Activated CD4-positive, alpha-beta T cell treated with anti-CD3 and anti-CD28 coated beads, Interleukin-2, amount 50 U/mL, for 16 hours (primary cell): ENCODE results near the gene TULP4.
"Not testable (repeated sequence)": the region's sequence is repeated elsewhere in the genome, so short reads cannot be mapped to it uniquely, and the experiment has no call there.

Source experiments
- DNase-seq: peaks from one replicate; pipeline ENCODE4 v3.0.0-alpha.2; 2020

The TULP4 gene

DNA sequence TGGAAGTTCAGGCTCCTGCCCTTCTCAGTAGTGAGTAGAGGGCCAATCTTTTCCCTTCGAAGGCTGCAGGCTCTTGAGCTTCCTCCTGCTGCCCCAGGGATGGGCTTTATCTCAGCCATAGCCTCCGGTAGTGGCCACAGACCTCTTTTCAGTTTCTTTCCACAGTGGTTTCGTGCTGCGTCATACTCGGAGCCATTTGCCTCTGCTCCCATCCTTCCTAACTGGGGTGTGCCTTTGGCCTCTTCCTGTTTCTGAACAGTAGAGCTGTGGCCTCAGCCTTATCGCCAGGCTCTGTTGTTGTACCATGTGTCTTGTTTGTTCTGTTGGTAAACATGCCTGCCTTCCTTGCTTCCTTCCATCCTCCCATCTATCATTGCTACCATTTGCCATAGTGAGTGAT, 54.1 kb downstream of the TULP4 start:
- no peak for DNase-seq

DNA sequence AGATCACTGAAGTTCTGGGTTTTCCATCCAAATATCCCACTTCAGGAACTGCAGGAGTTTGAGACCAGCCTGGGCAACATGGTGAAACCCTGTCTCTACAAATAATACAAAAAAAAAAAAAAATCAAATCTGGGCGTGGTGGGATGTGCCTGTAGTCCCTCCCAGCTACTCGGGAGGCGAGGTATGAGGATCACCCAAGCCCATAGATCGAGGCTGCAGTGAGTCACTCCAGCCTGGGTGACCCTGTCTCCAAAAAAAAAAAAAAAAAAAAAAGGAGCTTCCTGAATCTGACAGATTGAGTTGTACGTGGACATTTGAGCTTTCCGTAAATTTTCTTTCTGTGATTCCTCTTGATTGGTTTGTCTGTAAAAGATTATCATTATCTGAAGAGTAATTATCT, 55.6 kb downstream of the TULP4 start:
- no peak for DNase-seq

DNA sequence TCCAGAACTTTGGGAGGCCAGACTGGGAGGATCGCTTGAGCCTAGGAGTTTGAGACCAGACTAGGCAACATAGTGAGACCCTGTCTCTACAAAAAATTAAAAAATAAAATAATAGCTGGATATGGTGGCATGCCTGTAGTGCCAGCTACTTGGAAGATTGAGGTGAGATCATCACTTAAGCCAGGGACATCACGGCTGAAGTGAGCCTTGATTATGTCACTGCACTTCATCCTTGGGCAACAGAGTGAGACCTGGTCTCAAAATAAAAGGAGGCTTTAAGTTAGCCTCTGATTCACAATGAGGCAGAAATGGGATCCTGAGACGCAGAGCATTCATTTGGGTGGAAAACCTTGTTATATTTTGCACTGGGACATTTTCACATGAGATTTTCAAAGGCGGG, 57.0 kb downstream of the TULP4 start:
- DNase-seq, result no peak

DNA sequence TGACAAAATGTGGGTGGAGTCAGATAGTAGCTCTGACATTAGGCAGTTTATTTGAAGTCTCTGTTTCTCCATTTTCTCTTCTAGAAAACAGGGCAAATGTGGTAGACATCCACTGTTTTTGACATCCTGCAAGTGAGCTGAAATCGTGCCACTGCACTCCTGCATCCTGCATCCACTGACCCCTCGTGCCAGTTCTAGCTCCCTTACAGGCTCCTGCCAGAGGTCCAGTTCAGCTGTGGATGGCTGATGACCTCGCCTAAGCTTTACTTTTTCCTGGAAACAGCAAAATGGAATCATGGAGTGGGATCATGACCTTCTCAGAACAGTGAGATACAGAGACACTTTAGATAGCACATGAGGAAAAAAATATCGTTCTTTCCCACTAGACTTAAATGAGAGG, 58.5 kb downstream of the TULP4 start:
- no peak for DNase-seq

DNA sequence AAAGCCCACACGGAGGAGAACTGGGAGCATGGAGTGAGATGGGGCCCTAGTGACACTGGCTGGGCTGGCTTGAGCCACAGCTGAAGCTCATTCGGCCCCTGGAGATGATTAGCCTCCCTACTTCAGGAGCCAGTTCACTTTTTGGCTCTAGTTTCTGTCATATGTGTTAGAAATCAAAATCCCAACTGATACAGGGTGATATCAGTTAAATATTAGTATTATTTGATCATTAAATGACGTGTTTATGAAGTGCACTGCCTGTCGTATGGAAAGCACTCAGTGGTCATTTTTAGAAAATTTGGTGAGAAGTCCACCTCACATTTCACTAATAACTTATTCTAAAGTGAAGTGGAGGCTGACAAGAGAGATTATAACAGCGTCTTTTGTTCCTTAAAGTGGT, 59.0 kb downstream of the TULP4 start:
- no peak for DNase-seq

DNA sequence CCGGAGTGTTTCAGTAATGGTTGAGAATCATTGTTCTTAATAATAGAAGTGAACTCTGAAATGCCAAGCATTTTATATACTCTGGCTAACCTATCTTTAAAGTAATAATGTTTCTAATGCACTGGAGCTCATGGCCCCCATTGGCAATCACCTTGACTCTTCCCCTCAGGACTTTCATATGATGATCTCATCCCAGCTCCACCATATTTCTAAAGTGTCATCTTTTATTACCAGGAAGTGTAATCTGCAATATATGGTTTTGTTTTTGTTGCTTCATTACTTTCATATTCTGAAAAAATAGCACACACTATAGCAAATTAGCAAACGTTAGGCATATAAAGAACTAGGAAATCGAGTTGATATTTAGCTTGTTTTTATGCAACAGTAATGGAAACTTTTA, 60.3 kb downstream of the TULP4 start:
- DNase-seq, result no peak

DNA sequence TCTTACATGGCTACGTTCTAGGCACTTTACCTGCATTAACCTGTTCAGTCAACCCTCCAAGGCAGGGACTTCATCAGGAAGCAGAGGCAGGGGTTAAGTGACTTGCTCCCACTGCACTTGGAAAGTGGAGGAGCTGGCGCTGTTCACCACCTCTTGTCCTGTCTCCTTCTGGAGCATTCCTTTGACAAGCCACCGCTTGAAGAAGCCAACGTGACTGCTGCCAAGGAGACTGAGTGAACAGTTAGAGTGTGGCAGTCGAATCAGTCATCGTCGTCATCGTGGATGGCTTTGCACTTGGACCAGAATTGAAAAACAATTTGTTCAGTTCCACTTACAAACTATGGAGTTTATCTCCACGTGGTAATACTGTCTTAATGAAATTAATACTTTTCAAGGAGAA, 60.9 kb downstream of the TULP4 start:
- no peak for DNase-seq

DNA sequence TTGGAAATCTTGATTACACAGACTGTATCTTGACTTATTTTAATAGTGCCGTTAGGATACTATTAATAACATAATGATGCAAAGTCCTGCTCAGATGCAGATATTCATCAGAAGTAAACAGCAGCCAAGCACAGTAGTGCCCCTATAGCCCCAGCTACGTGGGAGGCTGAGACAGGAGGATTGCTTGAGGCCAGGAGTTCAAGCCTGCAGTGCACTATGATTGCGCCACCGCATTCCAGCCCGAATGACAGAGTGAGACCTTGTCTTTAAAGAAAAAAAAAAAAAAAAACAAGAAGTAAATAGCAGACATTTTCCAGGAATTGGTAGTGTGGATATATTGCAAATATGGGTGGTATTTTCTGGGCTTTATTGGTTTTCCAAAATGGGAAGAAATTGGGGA, 61.8 kb downstream of the TULP4 start:
- DNase-seq, result no peak

DNA sequence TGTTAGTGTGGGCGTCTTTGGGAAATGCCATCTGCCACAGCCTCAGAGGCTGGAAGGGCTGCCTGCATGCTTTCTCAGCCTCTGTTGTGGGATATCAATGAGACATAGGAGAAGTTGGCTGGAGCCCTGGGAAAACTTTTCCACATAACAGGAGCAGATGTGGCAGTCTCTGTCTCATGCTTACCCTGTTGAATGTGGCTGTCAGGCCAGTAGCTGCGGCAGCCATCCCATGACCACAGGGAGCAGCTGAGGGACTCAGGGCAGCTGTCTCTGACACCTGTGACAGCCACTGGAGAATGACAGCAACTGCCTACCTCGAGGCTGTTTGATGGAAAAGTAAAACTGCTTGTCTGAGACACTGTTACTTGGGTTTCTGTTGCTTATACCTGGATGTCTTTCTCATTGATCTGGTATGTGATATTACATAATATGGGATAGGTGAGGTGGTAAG, 64.4 kb downstream of the TULP4 start:
- no peak for DNase-seq

DNA sequence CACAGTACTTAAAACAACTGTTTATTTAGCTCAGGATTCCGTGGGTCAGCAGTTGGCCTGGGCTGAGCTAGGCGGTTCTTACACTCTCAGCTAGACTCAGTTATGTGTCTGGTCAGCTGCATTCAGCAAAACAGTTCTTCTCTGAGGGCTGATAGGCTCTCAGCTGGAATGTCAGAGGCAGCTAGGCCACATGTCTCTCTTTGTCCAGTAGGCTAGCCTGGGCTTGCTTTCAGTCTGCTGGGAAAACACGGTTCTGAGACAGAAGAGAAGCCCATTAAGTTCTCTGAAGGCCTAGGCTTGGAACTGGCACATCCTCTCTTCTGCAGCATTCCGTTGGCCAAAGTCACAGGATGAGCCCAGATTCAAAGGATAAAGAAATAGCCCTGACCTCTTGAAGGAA, 65.6 kb downstream of the TULP4 start:
- no peak for DNase-seq

DNA sequence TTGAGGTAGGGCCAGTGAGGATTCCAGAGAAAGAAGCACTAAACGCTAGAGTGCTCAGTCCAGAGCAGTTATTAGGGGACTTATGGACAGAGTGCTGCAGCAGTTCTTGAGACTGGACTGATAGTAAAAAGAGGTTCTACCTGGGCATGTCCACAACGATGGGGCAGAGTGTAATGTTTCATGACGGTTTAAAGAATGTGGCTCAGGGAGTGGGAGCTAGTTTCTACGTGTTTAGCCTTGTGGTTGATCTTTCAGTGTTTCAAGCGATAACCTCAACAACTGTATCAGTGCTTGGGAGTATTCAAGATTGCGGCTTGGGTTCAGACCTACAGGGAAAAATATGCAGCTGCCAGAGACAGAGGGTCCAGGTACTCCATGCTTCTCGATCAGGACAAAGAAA, 67.1 kb downstream of the TULP4 start:
- no peak for DNase-seq

DNA sequence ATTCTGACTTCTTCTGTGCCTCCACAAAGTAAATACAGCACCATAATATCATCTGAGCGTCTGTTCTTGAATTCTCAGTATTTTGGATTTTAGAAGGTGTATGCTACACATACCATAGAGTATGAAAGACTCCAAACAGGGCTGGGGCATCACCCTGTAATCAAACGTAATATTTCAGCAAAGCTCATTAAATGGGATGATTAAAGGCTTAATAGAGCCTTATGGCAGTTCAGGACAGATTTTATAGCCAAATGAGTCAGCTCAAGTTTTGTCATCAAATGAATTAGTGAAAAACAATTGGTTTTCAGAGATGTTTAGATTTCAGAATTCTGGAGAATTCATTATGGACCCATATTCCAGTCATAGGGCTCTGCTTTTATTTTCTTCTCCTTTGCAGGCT, 68.9 kb downstream of the TULP4 start:
- no peak for DNase-seq

DNA sequence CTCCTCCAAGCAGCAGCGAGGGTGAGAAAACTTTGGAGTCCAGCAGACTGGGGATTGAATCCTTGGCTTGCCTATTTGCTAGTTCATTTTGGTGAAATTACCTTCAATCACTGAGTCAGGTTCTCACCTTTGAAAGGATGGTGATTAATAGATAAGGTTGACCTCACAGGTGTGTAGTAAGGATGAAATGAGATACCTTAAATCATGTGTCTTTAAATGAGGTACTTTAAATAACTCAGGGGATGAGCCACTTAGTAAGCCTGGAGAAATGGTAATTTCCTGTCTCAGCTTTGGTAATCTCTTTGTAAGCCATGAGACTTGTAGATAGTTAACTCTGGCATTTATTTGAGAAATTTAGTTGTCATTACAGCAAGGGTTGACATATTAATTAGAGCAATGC, 70.2 kb downstream of the TULP4 start:
- DNase-seq, result no peak

DNA sequence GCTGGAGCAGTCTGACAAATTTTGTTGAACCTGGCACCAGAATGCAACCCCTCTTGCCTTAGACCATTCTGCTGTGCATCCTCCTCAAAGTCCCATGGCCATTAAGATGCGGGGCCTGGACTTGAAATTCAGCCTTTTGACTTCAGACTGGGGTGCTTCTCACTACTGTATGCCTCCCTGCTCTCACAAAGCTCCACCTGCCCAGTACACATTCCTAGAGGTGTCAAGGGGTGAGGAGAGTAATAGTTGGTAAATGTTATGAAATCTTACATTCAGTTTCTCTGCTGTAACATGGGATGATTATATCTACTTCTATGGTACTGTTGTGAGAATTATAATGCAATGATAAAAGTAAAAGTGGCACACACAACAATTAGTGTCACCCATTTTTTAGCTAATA, 70.8 kb downstream of the TULP4 start:
- no peak for DNase-seq

DNA sequence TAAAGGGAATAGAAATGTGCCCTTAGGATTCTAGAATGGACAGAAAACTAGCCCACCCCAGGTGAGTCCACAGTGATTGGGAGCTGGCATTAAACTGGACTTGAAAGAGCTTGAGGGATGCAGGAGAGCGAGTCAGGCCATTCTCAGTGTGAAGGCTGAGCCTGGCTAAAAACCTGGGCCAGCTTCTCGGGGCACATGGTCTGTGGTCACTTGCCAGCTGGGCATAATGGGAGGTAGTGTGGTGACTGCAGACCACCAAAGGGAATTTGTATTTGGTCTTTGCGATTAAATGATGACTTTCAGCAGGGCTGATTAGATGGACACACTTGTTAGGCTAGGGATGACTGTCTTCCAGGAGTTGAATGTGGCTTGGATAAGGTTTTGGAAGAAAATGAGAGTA, 71.3 kb downstream of the TULP4 start:
- DNase-seq, result no peak

DNA sequence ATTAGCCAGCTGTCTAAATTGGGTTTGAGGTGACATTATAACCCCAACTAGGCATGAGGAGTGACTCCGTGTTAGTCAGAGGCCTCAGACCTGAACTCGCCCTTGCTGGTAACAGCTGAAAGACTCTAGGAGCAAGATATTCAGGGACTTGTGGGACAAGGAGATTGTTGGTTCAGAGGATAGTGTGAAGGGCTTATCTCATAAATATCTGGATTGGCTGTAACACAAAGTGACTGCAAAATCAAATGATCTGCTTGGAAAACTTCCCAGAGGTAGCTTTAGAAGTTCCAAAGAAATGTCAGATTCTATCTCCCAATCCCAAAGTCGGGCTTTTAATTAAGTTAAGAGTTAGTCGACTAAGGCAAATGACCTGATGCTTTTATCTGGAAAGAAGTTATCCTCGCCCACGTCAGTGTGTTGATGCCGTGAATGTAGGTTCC, 72.4 kb downstream of the TULP4 start:
- DNase-seq, result no peak

DNA sequence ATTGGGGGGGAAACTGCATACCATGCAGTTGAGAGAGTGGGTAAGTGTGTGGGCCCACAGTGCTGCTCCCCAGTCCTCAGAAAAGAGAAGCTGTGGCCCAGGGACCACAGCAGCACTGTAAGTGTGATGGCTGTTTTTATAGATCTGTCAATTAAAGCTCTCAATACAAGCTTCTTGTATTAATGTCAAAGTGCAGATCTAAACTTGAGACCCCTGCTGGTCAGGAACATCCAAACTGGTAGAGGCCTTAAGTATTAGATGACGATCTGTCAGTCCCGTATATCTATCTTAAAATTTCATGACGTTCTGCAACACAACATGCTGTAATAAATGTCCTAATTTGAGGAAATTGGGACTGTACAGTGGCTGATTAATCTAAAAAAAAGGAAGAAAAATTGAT, 74.8 kb downstream of the TULP4 start:
- no peak for DNase-seq

DNA sequence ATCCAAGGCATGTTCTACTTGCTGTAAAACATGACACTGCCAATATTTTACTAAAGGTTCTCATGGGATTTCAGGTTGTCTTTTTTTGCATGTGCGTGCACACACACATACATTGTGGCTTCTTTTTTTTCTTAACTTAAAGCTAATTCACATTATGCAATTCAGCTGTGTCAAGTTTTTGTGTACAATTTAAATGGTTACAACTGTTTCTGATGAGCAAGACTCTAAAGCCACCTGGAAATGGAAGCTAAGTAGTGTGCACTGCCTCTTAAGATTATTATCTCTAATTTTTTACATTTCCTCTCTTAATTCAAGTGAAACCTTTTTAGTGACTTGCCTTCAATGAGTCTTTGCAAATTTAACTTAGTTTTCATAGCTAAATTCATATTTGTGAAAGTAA, 75.3 kb downstream of the TULP4 start:
- DNase-seq, result no peak

DNA sequence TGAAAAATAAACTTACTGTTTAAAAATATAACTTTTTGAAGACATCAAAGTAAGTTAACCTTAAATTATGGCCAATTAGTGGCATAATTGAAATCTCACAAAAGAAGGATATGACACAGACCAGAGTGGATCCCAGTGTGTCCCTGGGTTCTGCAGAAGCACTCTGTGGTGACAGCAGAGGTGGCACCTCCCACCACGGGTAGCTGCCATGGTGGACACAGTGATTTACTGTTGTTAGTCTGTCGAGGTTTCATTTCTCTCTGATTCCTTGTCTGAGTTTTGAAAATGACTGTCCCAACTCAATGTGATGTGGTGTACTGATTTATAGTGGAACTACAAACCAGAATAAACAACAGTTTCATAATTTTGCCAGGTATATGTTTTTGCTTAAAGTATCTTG, 76.5 kb downstream of the TULP4 start:
- DNase-seq, result peak; percentile 27

DNA sequence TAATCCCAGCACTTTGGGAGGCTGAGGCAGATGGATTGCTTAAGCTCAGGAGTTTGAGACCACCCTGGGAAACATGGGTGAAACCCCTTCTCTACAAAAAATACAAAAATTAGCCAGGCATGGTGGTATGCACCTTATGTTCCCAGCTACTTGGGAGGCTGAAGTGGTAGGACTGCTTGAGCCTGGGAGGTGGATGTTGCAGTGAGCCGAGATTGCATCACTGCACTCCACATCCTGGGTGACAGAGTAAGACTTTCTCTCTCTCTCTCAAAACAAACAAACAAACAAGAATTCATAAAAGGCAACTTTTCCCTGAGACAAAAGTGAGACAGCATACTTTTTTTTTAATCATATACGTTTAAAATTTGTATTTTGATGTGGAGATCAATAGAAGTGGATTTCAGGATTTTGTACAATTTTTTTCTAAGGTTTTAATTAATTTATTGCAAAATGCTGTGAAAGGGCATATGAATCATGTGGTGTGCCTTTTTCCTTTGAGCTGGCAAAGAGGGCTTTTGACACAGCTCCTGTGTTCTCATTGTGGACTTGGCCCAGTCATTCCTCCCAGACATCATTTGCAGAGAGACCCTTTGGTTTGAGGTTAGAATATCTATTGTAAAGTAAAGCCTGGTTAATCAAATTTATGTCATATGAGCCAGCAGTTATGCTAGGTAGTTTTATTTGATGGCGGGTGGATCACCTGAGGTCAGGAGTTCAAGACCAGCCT, 77.1 kb downstream of the TULP4 start:
- peak; percentile 8 for DNase-seq

DNA sequence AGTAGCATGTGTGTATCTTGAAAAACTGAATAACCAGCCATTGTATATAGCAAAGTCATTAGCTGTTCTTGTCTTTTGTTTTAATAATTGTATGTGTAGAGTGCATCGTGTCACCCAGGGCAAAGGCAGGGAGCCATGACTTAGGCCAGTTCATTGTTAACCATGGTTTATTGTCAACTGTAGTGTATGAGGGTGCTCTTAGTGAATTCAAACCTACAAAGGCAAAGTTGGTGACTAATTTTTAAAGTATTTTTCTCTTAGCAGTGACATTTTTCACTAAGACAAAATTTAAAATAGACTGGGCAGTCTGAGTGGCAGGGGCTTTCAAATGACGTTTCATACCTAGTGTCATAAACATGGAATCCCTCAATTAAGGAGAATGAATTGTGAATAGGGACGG, 79.0 kb downstream of the TULP4 start:
- no peak for DNase-seq

DNA sequence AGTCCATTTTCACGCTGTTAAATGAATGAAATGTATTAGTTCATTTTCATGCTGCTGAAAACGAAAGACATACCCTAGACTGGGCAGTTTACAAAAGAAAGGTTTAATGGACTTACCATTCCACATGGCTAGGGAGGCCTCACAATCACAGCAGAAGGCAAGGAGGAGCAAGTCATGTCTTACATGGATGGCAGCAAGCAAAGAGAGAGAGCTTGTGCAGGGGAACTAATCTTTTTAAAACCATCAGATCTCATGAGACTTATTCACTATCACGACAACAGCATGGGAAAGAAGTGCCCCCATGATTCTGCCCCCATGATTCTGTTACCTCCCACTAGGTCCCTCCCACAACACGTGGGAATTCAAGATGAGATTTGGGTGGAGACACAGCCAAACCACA, 79.7 kb downstream of the TULP4 start:
- not testable (repeated sequence) for DNase-seq

DNA sequence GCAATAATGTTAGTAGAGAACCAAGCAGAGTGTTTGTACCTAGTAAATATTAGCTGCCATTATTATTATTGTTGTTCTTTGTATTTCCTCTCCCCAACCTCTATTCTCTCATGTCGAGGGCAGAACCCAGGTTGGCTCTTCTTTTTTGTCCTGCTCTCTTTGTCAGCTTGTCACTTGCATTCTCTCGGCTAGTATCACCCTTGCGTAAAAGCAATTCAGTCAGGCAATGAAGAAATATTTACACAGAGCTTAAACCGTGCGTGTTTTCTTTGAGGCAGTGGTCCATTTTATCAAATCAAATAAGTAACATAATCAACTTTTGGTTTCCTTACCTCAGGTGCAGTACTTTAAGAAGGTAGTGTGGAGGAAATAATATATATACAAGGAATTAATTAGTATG, 83.9 kb downstream of the TULP4 start:
- DNase-seq, result no peak

DNA sequence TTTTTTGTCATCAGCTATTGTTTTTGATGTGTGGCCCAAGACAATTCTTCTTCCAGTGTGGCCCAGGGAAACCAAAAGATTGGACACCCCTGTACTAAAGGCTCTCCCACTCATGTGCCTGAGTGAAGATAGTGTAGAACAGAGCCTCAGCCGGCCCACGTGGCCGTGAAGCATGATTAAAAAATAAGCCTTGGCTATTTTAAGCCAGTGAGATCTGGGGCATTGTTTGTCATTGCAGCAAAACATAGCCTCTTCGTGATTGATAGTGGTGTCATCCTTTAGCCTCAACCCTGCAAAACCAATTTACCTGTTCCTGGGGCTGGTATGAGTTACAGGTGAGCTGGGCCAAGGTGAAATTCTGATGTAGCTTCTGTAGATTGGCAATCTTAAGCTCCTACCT, 85.3 kb downstream of the TULP4 start:
- no peak for DNase-seq

DNA sequence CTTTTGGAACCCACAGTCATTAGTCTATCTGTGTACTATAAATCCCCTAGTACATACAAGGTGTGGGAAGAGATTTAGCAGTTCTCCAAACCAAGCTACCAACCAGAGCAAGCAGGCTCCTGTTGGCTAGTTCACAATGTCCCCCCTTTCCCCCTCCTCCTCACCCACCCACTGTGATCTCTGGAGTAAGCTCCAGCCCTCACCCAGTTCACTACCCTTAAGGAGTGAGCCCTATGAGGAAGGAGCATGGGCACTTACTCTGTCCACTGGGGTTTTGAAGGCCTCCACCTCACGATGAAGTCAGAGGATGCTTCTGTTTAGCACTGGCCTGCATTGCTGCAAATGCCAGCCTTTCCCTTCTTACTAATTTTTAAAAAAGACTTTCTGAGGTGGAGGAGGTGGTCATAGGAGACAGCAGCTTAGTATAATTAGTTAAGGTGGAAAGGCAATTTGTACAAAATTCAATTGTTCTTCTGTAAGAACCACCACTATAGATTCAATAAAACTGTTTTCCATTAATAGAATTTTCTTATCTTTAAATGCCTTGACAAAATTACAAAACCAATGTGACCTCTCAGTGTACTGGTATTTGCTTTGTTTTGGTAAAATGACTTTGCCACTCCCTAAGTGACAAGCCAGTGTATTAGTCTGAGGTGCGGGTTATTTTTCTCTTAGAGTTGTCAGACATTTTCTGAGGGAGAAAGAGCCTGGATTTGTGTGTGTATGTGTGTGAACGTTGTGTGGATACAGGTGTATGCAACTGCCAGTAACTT, 86.2 kb downstream of the TULP4 start:
- no peak for DNase-seq
